H1 (cell line): ENCODE data around the gene SAMMSON. TPM values are rescaled to one million over a fixed set of nuclear protein-coding genes. Genes with fewer than 3 reads are reported as not detected.

Source experiments
- BRCA1 ChIP-seq: IDR thresholded peaks from 2 replicates; pipeline ENCODE4 v1.6.1; 2012; ENCODE audit warnings: low read depth, low read length, improper control_type of control experiment
- CREB1 ChIP-seq: IDR thresholded peaks from 2 replicates; pipeline ENCODE4 v1.6.1; 2012; ENCODE audit warnings: inconsistent platforms
- EGR1 ChIP-seq: IDR thresholded peaks from 2 replicates; pipeline ENCODE4 v1.6.1; 2011; ENCODE audit warnings: low read depth, low read length, borderline replicate concordance
- HDAC2 ChIP-seq, 2 experiments: fragments of 300-600 bp in 1 of 2; sonication (generic) in 1 of 2; IDR thresholded peaks; 2 replicates each; pipeline ENCODE4 v1.6.1; 2011 to 2012; ENCODE audit warnings: low read depth in 2 of 2, low read length in 2 of 2, mild to moderate bottlenecking in 2 of 2, moderate library complexity in 2 of 2, borderline replicate concordance in 1 of 2, inconsistent platforms in 1 of 2
- JUND ChIP-seq: IDR thresholded peaks from 2 replicates; pipeline ENCODE4 v1.6.1; 2011; ENCODE audit warnings: mild to moderate bottlenecking, improper control_type of control experiment, low read length
- POLR2AphosphoS5 ChIP-seq: IDR thresholded peaks from 2 replicates; pipeline ENCODE4 v1.6.1; 2011; ENCODE audit warnings: low read depth, low read length
- TAF7 ChIP-seq: optimal IDR thresholded peaks from 2 replicates; pipeline ENCODE3; 2011; ENCODE audit warnings: low read depth, mild to moderate bottlenecking, inconsistent platforms, low read length, moderate library complexity, borderline replicate concordance
- ZNF274 ChIP-seq: IDR thresholded peaks from 2 replicates; pipeline ENCODE4 v1.7.0; 2012; ENCODE audit warnings: low read length, borderline replicate concordance; ENCODE audit errors: extremely low read depth
- polyA plus RNA-seq, 7 experiments: library from polyadenylated mRNA; depleted of rRNA in 3 of 7; stranded (reverse) in 5 of 7; unstranded in 2 of 7; fragments of >200 nt in 5 of 7; fragments of 200-250 nt in 2 of 7; gene quantifications; 1 replicate in 5 of 7; 2 replicates in 1 of 7; 4 replicates in 1 of 7; pipeline versions ENCODE4 v1.2.1 to v1.2.3, GENCODE V29; 2011 to 2013; ENCODE audit warnings: missing spikeins in 2 of 7, mixed read lengths in 2 of 7
- total RNA-seq: library from RNA; stranded (reverse); fragmentation: NEBNext Ultra II Directional; extraction: Animal tissue kit (Norgen Biotek cat#: 25700); gene quantifications from 2 replicates; pipeline ENCODE4 v1.2.1, GENCODE V29; 2021
- TF ChIP-seq, protein P1 (sequence below): fragments of 300-600 bp; sonication (generic); IDR thresholded peaks from 2 replicates; pipeline ENCODE4 v1.7.1; 2012; ENCODE audit warnings: low read length, moderate library complexity, mild to moderate bottlenecking, inconsistent platforms; ENCODE audit not compliant: insufficient replicate concordance
- TF ChIP-seq, protein P2 (sequence below), 3 experiments: IDR thresholded peaks; 1 replicate in 2 of 3; 2 replicates in 1 of 3; pipeline versions ENCODE4 v1.5.1 to v1.6.1; 2011; ENCODE audit warnings: low read length in 3 of 3, mild to moderate bottlenecking in 3 of 3, inconsistent platforms in 2 of 3, low read depth in 1 of 3, moderate library complexity in 1 of 3; ENCODE audit not compliant: insufficient read depth in 1 of 3; ENCODE audit errors: control extremely low read depth in 1 of 3

The SAMMSON gene
- total and polyA plus RNA-seq, 2 of the 8 experiments (the other 6 are each of a cell fraction or from before 2014, with no cell fraction given), result not detected

GRCh38 chr3:70053293-70053692 lies 53.8 kb downstream of the SAMMSON start (continued):
- TF ChIP-seq, protein P1, sequence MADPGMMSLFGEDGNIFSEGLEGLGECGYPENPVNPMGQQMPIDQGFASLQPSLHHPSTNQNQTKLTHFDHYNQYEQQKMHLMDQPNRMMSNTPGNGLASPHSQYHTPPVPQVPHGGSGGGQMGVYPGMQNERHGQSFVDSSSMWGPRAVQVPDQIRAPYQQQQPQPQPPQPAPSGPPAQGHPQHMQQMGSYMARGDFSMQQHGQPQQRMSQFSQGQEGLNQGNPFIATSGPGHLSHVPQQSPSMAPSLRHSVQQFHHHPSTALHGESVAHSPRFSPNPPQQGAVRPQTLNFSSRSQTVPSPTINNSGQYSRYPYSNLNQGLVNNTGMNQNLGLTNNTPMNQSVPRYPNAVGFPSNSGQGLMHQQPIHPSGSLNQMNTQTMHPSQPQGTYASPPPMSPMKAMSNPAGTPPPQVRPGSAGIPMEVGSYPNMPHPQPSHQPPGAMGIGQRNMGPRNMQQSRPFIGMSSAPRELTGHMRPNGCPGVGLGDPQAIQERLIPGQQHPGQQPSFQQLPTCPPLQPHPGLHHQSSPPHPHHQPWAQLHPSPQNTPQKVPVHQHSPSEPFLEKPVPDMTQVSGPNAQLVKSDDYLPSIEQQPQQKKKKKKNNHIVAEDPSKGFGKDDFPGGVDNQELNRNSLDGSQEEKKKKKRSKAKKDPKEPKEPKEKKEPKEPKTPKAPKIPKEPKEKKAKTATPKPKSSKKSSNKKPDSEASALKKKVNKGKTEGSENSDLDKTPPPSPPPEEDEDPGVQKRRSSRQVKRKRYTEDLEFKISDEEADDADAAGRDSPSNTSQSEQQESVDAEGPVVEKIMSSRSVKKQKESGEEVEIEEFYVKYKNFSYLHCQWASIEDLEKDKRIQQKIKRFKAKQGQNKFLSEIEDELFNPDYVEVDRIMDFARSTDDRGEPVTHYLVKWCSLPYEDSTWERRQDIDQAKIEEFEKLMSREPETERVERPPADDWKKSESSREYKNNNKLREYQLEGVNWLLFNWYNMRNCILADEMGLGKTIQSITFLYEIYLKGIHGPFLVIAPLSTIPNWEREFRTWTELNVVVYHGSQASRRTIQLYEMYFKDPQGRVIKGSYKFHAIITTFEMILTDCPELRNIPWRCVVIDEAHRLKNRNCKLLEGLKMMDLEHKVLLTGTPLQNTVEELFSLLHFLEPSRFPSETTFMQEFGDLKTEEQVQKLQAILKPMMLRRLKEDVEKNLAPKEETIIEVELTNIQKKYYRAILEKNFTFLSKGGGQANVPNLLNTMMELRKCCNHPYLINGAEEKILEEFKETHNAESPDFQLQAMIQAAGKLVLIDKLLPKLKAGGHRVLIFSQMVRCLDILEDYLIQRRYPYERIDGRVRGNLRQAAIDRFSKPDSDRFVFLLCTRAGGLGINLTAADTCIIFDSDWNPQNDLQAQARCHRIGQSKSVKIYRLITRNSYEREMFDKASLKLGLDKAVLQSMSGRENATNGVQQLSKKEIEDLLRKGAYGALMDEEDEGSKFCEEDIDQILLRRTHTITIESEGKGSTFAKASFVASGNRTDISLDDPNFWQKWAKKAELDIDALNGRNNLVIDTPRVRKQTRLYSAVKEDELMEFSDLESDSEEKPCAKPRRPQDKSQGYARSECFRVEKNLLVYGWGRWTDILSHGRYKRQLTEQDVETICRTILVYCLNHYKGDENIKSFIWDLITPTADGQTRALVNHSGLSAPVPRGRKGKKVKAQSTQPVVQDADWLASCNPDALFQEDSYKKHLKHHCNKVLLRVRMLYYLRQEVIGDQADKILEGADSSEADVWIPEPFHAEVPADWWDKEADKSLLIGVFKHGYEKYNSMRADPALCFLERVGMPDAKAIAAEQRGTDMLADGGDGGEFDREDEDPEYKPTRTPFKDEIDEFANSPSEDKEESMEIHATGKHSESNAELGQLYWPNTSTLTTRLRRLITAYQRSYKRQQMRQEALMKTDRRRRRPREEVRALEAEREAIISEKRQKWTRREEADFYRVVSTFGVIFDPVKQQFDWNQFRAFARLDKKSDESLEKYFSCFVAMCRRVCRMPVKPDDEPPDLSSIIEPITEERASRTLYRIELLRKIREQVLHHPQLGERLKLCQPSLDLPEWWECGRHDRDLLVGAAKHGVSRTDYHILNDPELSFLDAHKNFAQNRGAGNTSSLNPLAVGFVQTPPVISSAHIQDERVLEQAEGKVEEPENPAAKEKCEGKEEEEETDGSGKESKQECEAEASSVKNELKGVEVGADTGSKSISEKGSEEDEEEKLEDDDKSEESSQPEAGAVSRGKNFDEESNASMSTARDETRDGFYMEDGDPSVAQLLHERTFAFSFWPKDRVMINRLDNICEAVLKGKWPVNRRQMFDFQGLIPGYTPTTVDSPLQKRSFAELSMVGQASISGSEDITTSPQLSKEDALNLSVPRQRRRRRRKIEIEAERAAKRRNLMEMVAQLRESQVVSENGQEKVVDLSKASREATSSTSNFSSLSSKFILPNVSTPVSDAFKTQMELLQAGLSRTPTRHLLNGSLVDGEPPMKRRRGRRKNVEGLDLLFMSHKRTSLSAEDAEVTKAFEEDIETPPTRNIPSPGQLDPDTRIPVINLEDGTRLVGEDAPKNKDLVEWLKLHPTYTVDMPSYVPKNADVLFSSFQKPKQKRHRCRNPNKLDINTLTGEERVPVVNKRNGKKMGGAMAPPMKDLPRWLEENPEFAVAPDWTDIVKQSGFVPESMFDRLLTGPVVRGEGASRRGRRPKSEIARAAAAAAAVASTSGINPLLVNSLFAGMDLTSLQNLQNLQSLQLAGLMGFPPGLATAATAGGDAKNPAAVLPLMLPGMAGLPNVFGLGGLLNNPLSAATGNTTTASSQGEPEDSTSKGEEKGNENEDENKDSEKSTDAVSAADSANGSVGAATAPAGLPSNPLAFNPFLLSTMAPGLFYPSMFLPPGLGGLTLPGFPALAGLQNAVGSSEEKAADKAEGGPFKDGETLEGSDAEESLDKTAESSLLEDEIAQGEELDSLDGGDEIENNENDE, result no peak
- TF ChIP-seq TAF7 (no peak), CREB1 (no peak), EGR1 (no peak), HDAC2 (IDR thresholded peaks at IDR 0.05; ENCODE audit: borderline replicate concordance in 1 of 2, low read depth in 2 of 2, low read length in 2 of 2) (no peak), JUND (no peak), ZNF274 (no peak), BRCA1 (no peak), POLR2AphosphoS5 (no peak)
- TF ChIP-seq, protein P2, sequence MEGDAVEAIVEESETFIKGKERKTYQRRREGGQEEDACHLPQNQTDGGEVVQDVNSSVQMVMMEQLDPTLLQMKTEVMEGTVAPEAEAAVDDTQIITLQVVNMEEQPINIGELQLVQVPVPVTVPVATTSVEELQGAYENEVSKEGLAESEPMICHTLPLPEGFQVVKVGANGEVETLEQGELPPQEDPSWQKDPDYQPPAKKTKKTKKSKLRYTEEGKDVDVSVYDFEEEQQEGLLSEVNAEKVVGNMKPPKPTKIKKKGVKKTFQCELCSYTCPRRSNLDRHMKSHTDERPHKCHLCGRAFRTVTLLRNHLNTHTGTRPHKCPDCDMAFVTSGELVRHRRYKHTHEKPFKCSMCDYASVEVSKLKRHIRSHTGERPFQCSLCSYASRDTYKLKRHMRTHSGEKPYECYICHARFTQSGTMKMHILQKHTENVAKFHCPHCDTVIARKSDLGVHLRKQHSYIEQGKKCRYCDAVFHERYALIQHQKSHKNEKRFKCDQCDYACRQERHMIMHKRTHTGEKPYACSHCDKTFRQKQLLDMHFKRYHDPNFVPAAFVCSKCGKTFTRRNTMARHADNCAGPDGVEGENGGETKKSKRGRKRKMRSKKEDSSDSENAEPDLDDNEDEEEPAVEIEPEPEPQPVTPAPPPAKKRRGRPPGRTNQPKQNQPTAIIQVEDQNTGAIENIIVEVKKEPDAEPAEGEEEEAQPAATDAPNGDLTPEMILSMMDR (IDR thresholded peaks at IDR 0.05; ENCODE audit: control extremely low read depth in 1 of 3, insufficient read depth in 1 of 3, low read depth in 1 of 3, low read length in 3 of 3), result no peak
